Endothelial cell (in vitro differentiated cells): ENCODE data around the gene FAM227A. TPM values are rescaled to one million over a fixed set of nuclear protein-coding genes. Genes with fewer than 3 reads are reported as not detected.

Experiments used
- DNase-seq: peaks from one replicate; pipeline ENCODE4 v3.0.0; 2021; ENCODE audit warnings: low spot score
- H3K27ac Mint-ChIP-seq: one replicate; pipeline ENCODE4 v1.8.0; 2021; ENCODE audit warnings: mixed read lengths, inconsistent platforms; ENCODE audit not compliant: unreplicated experiment
- H3K27me3 Mint-ChIP-seq: one replicate; pipeline ENCODE4 v1.8.0; 2021; ENCODE audit warnings: mild to moderate bottlenecking, moderate library complexity, mixed read lengths, inconsistent platforms; ENCODE audit not compliant: unreplicated experiment
- H3K36me3 Mint-ChIP-seq: one replicate; pipeline ENCODE4 v1.8.0; 2021; ENCODE audit warnings: mild to moderate bottlenecking, low read depth, mixed read lengths, inconsistent platforms; ENCODE audit not compliant: unreplicated experiment
- H3K4me1 Mint-ChIP-seq: one replicate; pipeline ENCODE4 v1.8.0; 2021; ENCODE audit warnings: mild to moderate bottlenecking, mixed read lengths, inconsistent platforms; ENCODE audit not compliant: unreplicated experiment
- H3K4me3 Mint-ChIP-seq: one replicate; pipeline ENCODE4 v1.8.0; 2021; ENCODE audit warnings: mild to moderate bottlenecking, mixed read lengths, inconsistent platforms; ENCODE audit not compliant: unreplicated experiment
- H3K9me3 Mint-ChIP-seq: one replicate; pipeline ENCODE4 v1.8.0; 2021; ENCODE audit warnings: mixed read lengths, inconsistent platforms; ENCODE audit not compliant: unreplicated experiment
- total RNA-seq: library from RNA; stranded (reverse); fragmentation: NEBNext Ultra II Directional; extraction: Animal tissue kit (Norgen Biotek cat#: 25700); gene quantifications from one replicate; pipeline ENCODE4 v1.2.1, GENCODE V29; 2021; ENCODE audit not compliant: unreplicated experiment
- TF ChIP-seq, protein P1 (sequence below): fragments of 200-600 bp; sonication (generic); IDR thresholded peaks from one replicate; pipeline ENCODE4 v1.5.0; 2021; ENCODE audit warnings: antibody characterized with exemption; ENCODE audit not compliant: unreplicated experiment

The FAM227A gene
- total RNA-seq, 1 donor from 2014 or later, result 2.5 TPM

DNA sequence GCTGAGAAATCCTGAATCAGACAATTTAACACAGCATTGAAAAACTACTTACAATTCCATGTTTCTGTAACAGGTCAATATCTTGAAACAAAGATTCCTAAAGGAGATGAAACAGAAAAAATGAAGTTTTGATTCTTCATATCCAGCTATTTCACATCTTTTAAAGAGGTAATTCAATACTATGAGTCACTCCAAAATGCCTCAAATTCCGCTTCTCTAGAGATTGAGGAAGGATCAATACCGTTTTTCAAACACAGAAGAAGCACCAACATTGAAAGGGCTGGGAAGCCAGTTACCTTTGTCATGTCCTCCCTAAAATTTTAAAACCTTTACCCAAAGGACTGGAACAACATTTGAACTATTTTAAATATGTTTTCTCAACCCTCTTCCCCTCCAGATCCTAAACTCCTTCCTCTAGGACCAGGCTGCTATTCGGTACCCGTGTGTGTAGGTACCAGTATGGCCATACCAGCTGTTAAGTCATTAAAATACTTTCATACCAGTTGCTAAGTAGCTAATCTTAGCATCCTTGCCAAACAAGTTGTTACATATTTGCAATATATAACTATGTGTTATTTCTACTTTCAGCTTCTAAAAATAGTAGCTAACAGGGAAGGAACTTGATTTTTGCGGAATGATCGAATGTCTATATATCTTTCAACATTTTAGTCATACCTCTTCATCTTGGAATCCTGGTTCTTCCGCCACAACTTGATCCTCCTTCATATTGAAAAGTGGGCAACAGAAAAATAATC is 88.5 kb downstream of the FAM227A start:
- Mint-ChIP-seq H3K36me3 (no peaks in the 10 kb centered on the region), H3K27ac (no peak overlapping the region), H3K4me1 (no peaks in the 10 kb centered on the region), H3K27me3 (no peaks in the 10 kb centered on the region), H3K4me3 (no peak overlapping the region), H3K9me3 (no peaks in the 10 kb centered on the region)
- DNase-seq, result no peak
- TF ChIP-seq, protein P1, sequence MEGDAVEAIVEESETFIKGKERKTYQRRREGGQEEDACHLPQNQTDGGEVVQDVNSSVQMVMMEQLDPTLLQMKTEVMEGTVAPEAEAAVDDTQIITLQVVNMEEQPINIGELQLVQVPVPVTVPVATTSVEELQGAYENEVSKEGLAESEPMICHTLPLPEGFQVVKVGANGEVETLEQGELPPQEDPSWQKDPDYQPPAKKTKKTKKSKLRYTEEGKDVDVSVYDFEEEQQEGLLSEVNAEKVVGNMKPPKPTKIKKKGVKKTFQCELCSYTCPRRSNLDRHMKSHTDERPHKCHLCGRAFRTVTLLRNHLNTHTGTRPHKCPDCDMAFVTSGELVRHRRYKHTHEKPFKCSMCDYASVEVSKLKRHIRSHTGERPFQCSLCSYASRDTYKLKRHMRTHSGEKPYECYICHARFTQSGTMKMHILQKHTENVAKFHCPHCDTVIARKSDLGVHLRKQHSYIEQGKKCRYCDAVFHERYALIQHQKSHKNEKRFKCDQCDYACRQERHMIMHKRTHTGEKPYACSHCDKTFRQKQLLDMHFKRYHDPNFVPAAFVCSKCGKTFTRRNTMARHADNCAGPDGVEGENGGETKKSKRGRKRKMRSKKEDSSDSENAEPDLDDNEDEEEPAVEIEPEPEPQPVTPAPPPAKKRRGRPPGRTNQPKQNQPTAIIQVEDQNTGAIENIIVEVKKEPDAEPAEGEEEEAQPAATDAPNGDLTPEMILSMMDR, result no peak

GRCh38 chr22:38566726-38567504 is 89.3 kb downstream of the FAM227A start:
- no peak overlapping the region for H3K27ac Mint-ChIP-seq
- no peak overlapping the region for H3K4me3 Mint-ChIP-seq
- no peaks in the 10 kb centered on the region for H3K9me3 Mint-ChIP-seq
- TF ChIP-seq, protein P1, result no peak
- H3K36me3 Mint-ChIP-seq, result no peaks in the 10 kb centered on the region
- no peaks in the 10 kb centered on the region for H3K27me3 Mint-ChIP-seq
- no peak for DNase-seq
- no peaks in the 10 kb centered on the region for H3K4me1 Mint-ChIP-seq

GRCh38 chr22:38565441-38565840 is 90.8 kb downstream of the FAM227A start:
- H3K27me3 Mint-ChIP-seq, result no peaks in the 10 kb centered on the region
- H3K9me3 Mint-ChIP-seq, result no peaks in the 10 kb centered on the region
- H3K27ac Mint-ChIP-seq, result no peak overlapping the region
- H3K4me3 Mint-ChIP-seq, result no peak overlapping the region
- H3K36me3 Mint-ChIP-seq, result no peaks in the 10 kb centered on the region
- no peak for DNase-seq
- H3K4me1 Mint-ChIP-seq, result no peaks in the 10 kb centered on the region
- TF ChIP-seq, protein P1, result no peak

- Mint-ChIP-seq H3K36me3 (no peaks in the 10 kb centered on the region), H3K27ac (no peak overlapping the region), H3K9me3 (no peaks in the 10 kb centered on the region), H3K4me1 (no peaks in the 10 kb centered on the region), H3K27me3 (no peaks in the 10 kb centered on the region), H3K4me3 (no peak overlapping the region)
- DNase-seq, result no peak
- TF ChIP-seq, protein P1, result no peak
Observed at GRCh38 chr22:38564669-38565068, 91.5 kb downstream of the FAM227A start.

DNA sequence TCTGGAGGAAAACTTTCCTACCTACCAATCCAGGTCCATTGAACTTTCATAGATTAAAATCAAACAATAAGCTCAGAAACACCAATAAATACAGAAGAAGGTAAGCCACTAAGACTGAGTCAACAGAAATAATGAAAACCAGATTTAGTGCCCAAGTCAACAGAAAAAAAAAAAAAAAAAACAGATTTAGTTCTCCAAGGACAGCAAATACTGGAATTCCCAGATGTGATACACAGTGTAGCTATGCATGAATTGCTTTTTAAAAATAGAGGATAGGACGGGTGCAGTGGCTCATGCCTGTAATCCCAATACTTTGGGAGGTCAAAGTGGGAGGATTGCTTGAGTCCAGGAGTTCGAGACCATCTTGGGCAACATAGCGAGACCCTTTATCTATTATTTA is 101.9 kb downstream of the FAM227A start:
- no peak for DNase-seq
- no peaks in the 10 kb centered on the region for H3K27me3 Mint-ChIP-seq
- TF ChIP-seq, protein P1, result no peak
- no peaks in the 10 kb centered on the region for H3K4me1 Mint-ChIP-seq
- no peak overlapping the region for H3K27ac Mint-ChIP-seq
- H3K4me3 Mint-ChIP-seq, result no peak overlapping the region
- no peaks in the 10 kb centered on the region for H3K36me3 Mint-ChIP-seq
- H3K9me3 Mint-ChIP-seq, result no peaks in the 10 kb centered on the region
